Globus pallidus (tissue), 1 donor: ENCODE measurements around the gene CCDC6.
"Not testable (repeated sequence)": the region's sequence is repeated elsewhere in the genome, so short reads cannot be mapped to it uniquely, and the experiment has no call there.

Experiments used
- DNase-seq: peaks from one replicate; pipeline ENCODE4 v3.0.0-alpha.2; 2015; ENCODE audit warnings: low spot score

CCDC6 gene

DNA sequence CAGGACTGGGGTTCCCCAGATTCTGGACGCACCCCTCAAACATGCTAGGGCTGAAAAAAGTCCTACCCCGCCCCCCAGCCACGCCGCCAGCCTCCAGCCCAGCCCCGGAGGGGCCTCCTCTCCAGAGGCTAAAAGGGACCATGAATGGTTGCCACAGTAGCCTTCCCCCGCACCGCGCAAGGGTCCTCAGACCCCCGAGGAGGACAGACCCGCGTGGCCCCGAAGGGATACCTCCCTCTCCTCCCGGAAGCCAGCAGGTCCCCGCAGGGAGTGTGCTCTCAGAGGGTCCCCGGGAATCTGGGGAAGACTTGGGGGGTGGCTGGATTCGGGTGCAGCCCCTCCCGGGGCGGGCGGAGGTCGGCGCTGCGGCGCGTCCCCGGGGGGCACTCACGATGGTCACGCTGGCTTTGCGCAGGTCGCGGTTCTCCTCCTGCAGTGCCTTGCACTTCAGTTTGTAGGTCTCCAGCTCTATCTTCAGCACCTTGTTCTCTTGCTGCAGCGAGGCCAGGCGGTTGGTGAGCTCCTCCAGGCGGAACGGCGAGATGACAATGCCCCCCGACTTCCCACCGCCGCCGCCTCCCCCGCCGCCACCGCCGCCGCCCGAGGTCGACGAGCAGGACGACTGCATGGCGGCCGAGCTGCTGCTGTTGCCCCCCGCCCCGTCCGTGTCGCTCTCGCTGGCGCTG, 482 bp downstream of the CCDC6 start:
- no peak for DNase-seq

DNA sequence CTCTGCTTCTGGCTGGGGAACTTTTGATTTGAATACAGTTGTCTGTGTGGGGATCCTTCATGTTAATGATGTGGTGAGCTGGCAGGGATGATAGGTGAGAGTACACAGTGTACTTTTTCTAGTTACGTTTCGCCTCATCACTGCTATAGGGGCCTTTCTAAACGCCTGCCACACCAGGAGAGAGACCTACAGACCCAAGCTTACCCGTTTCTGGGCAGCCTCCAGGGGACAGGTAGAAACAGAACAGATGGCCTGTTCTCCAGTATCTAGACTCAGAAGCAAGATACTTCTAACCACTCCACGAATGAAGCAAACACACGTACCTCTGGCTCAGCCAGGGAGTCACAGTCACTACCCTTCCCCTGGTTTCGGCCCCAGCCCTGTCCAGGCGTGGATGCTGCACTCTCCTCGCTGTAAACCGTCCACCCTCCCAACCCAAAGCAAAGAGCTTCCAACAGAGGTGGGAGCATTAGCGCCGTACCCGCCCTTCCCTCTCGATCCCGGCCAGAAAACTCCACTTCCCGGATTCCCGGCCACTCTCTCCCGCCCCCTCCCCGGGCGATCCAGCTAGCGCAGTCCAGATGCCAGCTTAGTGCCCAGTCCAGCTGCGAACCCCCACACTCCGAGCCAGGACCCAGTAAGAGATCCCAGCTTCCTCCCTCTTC, 1.2 kb downstream of the CCDC6 start:
- peak; percentile 35 for DNase-seq

DNA sequence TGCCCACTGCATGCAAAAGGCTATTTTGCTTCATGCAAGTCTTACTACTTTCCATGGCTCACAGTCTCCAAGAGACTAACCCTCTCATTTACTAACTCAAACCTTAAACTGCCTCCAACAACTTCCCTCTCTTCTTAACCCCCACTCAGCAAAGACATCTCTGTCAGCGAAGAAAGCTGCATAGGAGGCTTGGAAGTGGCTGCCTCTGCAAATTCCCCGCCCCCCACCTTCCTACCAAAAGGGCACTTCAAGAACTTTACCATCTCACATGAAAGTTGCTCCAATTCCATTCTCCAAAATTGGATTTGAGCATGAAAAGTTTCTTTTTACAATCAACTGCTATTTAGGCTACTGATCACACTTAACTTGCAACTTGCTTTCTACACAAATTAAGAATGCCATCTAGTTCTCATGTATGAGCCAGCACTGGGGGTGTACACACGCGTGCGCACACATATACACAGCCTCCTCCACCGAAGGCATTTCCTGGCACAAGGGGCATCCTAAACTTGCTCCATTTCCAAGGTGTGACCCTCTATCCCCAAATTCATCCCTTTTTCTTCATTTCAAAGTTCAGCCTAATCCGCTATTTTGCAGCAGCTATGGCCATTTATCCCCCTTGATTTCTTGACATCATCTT, 1.8 kb downstream of the CCDC6 start:
- peak; percentile 24 for DNase-seq

DNA sequence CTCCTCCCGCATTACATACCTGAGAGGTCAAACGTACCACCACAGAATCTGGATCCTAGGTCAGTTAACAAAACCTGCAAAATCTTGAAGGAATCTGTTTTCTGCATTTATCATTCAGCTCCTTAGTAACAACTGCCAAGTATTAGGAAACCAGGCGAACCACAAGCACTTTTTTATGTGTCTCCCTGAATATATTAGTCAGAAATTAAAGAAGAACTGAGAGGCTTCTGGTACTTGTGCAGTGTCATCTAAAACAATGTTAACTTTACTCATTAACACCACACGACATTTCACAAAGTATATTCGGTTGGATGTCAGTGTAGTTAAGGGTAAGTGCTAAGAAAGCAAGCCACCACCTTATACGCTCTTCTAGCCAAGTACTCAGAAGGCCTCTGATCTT, 2.5 kb downstream of the CCDC6 start:
- no peak for DNase-seq

DNA sequence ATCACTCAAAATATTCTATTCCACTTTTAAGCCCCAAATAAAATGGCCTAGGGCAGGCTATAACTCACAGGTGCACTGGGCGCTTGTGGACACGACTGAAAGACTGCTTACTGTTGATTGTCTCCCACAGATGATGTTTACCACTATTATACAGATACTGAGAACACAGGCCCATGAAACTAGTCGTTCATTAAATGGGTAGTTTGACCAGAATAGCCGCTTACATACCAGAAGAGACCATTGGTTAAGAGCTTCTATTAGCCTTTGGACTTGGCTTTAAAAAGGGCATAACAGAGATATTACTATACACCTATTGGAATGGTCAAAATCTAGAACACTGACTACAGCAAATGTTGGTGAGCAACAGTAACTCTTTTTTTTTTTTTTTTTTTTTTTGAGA, 4.3 kb downstream of the CCDC6 start:
- DNase-seq = no peak

DNA sequence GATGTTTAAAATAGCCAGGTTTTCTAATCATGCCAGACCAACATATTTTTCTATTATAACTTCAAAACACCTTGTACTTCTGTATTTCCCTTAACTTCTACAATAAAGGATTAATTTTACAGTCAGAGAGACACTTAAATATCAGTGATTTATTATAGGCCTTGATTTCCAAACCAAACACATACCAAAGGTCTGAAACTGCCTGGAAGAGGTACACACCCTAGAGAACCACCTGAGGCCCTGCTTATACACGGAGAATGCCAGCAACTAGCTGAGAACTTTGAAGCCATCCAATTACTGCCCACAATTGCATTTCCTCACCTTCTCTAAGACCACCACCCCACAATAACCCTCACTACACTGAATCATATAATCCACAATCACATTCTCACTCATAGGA, 4.9 kb downstream of the CCDC6 start:
- no peak for DNase-seq

DNA sequence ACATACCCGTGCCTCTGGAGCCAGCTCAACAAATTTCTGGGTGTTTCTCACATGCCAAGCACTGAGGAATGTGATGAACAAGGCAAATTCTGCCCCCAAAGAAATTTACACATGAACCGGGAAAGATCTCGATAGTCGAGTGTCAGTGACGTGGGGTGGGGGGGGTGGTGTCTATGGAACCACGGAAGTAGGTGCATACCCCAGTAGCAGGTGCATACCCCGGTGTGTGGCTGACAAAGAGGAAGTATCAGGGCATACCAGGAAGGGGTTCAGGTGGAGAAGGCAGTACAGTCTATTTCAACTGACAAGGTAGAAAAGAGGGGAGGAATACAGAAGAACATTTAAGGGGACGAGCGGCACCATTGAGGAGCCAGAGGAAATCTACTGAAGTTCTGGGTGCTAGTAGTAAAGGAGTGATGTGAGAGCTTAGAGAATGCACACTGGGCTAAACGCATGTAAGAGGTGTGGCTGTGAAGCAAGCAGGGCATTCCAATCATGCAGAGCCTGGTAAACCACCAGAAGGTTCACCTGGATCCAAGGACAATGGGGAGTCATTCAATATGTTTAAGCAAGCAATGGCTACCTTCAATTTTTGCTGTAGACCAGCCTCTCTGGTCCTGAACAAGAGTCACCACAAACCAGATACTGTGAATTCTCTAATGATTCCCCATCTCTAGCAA, 6.2 kb downstream of the CCDC6 start:
- DNase-seq = no peak

DNA sequence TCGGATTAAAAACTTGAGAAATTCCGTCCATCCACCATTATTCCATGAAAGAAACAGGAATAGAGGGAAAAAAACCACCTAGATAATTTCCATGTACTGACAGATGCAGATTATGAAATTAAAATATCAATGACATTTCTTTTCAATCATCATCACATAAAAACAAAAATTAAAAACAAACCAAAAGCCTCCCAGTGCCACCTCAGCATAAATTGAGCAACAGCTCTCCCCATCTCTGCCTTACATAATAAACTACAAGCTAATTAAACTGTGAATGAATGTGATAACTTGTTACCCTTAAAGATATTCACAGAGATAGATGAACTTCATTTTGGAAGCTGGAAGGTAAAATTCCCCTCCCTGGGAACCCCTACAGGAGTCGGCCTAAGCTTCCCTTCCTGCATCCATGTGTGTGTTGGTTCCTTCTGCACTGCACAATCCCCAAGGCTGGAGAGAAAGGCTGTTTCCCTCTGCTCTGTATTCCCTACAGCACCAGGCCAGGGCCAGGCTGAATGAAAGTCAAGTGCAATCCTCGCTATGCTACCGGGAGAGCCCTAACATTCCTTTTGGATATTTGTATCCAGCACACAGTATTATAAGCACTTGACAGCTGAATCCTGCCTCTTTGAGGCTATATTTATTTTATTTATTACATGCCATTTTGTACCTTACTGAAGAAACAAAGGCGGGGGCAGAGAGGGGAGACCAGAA, 8.1 kb downstream of the CCDC6 start:
- no peak for DNase-seq

DNA sequence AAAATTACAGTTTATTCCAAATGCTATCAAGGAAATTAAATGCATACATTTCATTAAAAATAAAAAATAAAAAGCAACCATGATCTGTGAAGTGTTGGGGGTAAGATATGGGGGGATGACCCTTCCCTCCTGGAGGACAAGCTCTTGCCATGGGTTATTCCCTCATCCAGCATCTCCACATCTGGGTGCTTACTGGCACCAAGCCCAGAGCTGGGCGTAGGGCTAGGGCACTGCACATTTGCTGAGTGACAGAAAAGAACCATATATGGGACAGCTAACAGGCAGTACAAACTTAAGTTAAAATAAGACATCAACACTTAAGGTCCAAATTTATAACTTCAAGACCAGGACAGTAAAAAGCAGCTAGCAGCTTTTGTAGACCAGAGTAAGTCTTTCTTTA, 10.2 kb downstream of the CCDC6 start:
- no peak for DNase-seq

DNA sequence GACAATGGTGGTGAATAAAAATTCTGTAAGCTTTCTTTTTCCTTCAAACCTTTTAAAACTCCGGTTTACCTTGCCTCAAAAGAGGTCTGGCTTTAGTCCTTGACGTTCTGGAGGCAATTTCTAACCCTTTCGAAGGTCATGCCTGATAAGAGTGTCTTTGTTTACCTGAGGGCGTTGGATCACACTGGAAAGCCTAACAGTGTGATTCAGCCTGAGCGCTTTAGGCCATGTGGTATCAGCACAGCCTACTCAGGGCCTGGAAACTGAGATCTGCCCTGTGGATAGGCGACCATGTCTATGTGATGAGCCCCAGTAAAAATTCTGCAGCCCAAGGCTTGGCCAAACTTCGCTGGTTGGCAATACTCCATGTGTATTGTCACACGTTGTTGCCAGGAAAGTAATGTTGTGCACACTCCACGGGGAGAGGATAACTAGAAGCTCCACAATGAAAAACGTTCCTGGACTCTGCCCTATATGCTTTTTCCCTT, 10.7 kb downstream of the CCDC6 start:
- no peak for DNase-seq

DNA sequence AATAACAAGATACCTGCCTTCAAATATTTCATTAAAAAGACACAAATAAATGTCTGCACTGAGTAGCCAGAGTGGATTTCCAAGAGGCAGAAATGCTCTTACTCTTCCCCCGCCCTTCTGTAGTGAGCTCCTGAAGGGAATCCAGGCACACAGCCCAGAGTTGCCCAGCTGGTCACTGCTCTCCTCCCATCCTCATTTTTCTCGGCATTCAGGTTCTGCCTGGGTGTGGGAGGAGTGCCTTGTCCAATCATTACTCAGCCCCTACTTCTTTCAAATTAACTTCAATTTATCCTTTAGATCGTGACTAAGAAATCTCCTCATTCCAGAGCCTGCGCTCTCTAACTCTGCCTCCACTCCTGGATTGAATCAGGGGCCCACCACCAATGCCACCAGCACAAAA, 12.2 kb downstream of the CCDC6 start:
- DNase-seq = peak; percentile 59

DNA sequence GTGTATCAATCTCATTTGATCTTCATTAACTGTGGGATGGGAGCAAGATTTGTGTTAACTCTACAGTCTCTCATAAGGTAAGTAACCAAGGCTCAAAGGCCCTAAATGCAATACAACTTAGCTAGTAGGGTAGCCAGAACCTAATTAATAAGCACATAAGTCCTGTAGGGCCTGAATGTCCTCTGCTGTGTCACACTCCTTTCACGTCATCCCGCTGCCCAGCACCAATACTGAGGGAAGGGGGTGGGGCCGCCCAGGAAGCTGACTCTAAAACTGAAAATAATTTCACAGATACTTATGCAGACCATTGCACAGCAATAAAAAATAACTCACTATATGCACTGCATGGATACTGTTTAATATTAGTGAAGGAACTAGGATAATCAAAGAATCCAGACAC, 13.7 kb downstream of the CCDC6 start:
- DNase-seq = no peak

DNA sequence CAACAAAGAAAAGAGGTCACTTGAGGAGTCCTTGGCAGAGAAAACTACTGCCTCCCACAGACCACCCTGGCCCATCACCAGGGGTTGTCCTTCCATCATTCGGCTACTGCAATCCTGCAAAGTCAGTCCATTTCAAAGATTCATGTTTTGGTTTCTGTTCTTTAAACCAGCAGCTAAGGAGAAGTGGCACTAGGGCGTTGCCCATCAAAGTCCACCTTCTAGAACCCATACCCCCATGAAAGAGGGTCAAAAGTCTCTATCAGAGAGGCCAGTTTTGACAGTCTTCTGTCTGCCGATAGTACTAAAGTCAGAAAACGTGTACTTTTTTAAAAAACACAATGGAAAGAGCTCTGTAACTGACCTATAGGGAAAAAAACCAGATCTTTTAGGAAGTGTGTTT, 14.4 kb downstream of the CCDC6 start:
- DNase-seq = no peak

DNA sequence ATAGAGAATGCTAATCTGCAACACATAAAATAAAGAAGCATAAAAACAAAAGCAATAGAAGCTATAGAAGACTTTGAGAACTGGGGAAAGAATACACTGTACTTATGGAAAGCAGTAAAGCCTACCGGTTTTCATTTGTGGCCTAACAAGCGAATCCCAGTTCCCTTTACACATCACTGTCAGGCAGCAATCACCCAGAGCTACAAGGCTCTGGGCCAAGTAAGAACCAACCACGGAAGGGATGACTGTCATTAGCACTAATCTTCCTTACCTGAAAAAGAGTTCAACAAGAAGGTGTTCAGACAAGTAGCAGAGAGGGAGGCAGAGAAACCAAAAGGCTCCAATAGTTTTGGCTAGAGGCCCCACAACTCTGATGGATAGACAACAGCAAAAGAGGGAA, 15.0 kb downstream of the CCDC6 start:
- no peak for DNase-seq

DNA sequence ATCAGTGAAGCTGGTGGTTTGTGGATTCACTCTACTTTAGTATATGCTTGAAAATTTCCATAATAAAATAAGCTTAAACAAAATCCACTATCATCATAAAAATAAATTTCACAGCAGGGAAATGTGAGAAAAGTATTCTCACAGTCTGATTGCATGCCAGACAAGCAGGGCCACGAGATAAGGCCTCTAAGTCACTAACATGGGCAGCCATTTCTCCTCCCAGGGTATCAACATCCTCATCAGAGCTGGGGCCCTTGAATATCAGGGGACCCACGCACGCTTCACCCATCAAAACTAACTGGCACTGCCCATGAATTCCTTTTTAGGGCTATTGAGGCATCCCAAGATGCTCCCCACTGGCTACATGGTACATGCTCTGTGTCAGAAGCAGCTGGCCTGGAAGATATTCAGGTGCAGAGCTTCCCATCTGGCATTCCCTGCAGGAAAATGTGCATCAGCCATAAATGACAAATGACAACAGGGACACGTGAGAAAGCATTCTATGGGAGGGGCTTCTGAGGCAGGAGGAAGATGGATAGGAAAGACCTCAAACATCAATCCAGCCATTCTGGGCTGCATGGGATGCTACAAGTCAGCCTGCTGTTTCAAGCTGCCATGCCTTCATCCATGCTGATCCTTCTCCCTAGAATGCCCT, 17.4 kb downstream of the CCDC6 start:
- DNase-seq = no peak

DNA sequence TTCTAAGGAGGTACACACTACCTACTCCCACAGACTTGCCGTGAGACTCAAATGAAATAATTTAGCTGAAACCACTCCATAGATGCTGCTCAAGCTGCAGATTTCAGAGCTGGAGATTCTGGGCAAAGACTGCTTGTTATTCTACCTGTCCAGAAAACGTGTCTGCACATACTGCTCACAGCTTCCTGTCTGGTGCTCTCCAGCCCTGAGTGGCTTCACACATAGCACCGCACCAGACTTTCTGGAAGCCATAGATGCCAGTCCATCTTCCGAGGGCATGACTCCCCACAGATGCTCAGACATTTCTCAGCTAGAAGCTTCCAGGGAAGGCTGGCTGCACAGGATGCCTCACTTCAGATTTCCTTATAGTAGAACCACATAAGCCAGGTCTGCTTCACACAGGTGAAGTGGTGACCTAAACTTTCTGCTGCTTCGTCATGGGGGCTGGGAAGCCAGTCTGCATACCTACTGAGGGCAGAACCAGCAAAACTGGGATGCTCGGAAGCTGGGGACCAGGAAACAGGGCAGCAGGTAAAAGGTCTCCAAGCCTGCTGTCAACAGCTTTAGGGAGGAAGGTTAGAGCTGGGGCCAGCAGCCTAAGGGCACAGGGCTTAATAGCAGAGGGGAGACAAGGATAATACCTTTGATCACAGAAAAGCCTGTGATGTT, 18.2 kb downstream of the CCDC6 start:
- no peak for DNase-seq

DNA sequence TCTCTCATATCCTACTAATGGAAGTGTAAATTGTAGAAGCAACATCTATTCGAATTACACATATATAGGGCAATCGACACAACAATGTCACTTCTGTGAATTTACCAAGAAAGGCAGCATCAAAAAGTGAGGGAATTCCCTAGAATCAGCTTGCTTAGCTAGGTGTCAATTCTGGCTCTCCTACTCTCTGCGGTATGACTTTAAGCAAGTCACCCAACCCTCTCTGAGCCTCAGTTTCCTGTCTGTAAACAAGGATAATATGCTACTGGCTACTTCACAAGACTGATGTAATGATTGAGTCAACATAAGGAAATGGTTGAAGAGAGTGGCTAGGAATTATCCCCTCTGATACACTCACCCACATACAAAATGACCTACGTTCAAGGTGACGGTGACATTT, 19.4 kb downstream of the CCDC6 start:
- DNase-seq = no peak

DNA sequence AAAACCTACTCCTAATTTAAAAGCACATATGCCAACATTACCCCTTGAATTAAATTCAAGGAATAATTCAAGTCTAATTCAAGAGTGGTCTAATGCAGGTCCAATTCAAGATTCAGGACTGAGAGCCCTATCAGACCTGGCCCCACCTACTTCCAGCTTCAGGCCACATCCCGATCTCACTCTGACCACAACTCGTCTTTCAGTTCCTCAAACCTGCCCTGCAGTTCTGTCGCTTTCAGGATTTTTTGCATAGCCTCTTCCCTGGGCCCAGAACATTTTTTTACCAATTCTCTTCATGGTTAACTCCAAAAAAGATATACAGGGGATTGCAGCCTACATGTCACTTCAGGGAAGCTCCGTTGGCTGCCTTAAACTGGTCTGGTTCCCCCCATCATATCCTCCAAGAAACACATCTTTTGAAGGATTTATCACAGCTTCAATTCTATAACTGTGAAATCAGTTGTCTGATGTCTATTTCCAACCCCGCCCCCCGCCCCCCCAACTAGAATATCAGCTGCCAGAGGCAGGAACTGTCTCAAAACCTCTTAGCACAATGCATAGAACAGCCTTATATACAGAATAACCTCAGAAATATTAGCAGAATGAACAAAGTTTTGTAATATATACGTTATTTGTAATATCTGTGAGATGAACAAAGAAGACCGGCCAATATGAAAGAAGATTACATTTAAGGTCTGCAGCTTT, 20.8 kb downstream of the CCDC6 start:
- DNase-seq = no peak

DNA sequence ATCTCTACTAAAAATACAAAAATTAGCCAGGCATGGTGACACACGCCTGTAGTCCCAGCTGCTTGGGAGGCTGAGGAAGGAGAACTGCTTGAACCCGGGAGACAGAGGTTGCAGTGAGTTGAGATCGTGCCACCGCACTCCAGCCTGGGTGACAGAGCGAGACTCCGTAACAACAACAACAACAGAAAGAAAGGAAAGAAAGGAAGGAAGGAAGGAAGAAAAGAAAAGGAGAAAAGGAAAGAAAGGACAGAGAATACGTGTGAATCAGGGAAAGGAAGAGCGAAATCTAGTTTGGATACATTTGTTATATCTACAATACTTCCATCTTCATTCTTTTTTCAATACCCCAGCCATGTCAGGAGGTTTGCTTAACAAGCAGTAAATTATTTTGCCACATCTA, 21.5 kb downstream of the CCDC6 start:
- DNase-seq = not testable (repeated sequence)

DNA sequence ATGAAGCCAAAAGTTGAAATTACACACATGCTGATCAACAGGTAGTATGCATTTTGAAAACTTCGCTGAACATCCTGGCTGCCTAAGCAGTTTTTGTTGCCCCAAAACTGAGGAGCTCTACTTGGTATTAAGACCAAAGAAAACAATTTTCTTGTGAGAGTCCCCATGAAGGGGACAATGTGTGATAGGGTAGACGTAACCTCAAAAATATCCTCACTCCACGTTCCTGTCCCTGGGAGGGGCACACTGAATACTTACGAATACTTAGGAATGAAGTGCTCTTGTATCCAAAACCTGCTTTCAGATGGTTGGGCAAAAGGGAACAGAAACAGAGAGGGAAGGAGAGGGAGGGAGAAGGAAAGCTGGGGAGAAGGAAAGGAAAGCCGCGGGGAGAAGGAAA, 24.7 kb downstream of the CCDC6 start:
- no peak for DNase-seq
